Activated T-cell treated with anti-CD3 and anti-CD28 coated beads, Interleukin-2, amount 50 U/mL, for 24 hours (primary cell): ENCODE measurements around the gene MSANTD2.

Experiments
- DNase-seq: peaks from one replicate; pipeline ENCODE4 v3.0.0-alpha.2; 2020
- H3K27ac Mint-ChIP-seq: 2 replicates; pipeline ENCODE4 v1.8.0; 2020; ENCODE audit warnings: mild to moderate bottlenecking, mixed read lengths
- H3K27me3 Mint-ChIP-seq: 2 replicates; pipeline ENCODE4 v1.8.0; 2020; ENCODE audit warnings: mixed read lengths
- H3K36me3 Mint-ChIP-seq: 2 replicates; pipeline ENCODE4 v1.8.0; 2020; ENCODE audit warnings: low read depth, mixed read lengths
- H3K4me1 Mint-ChIP-seq: 2 replicates; pipeline ENCODE4 v1.8.0; 2020; ENCODE audit warnings: low read depth, mixed read lengths
- H3K4me3 Mint-ChIP-seq: 2 replicates; pipeline ENCODE4 v1.8.0; 2020; ENCODE audit warnings: mild to moderate bottlenecking, moderate library complexity, mixed read lengths
- H3K9me3 Mint-ChIP-seq: 2 replicates; pipeline ENCODE4 v1.8.0; 2020; ENCODE audit warnings: mixed read lengths

Gene MSANTD2

GRCh38 chr11:124800226-124800929 lies at the start of gene MSANTD2:
Gene MSANTD2 (minus strand): TSS chr11:124800406. CDS start chr11:124800380, 26 bp downstream.
- DNase-seq, result peak; percentile 90
- Mint-ChIP-seq H3K27me3 (no peaks in the 10 kb centered on the region), H3K4me3 (peak within 1 kb of the TSS; percentile 88), H3K27ac (peak within 1 kb of the TSS; percentile 95), H3K36me3 (peaks cover 12% of the 10 kb centered on the region), H3K9me3 (no peaks in the 10 kb centered on the region), H3K4me1 (peaks cover 39% of the 10 kb centered on the region)

GRCh38 chr11:124846070-124846673 lies 46.0 kb upstream of the MSANTD2 start:
- peaks cover 93% of the 10 kb centered on the region for H3K27me3 Mint-ChIP-seq

GRCh38 chr11:124844664-124845079 lies 44.5 kb upstream of the MSANTD2 start:
- peaks cover 16% of the 10 kb centered on the region for H3K4me1 Mint-ChIP-seq
- H3K9me3 Mint-ChIP-seq, result no peaks in the 10 kb centered on the region
- H3K27me3 Mint-ChIP-seq, result peaks cover 98% of the 10 kb centered on the region
- no peak for DNase-seq
- H3K36me3 Mint-ChIP-seq, result no peaks in the 10 kb centered on the region
- no peak overlapping the region for H3K4me3 Mint-ChIP-seq
- H3K27ac Mint-ChIP-seq, result no peak overlapping the region

More at GRCh38 chr11:124846070-124846673, 46.0 kb upstream of the MSANTD2 start:
- no peak overlapping the region for H3K27ac Mint-ChIP-seq
- H3K4me1 Mint-ChIP-seq, result peaks cover 10% of the 10 kb centered on the region
- no peak overlapping the region for H3K4me3 Mint-ChIP-seq
- DNase-seq, result no peak
- no peaks in the 10 kb centered on the region for H3K36me3 Mint-ChIP-seq
- H3K9me3 Mint-ChIP-seq, result no peaks in the 10 kb centered on the region

GRCh38 chr11:124843616-124843910 lies 43.4 kb upstream of the MSANTD2 start:
- DNase-seq, result no peak
- Mint-ChIP-seq H3K9me3 (no peaks in the 10 kb centered on the region), H3K4me1 (peaks cover 20% of the 10 kb centered on the region), H3K36me3 (no peaks in the 10 kb centered on the region), H3K4me3 (no peak overlapping the region), H3K27me3 (peaks cover 95% of the 10 kb centered on the region), H3K27ac (no peak overlapping the region)

GRCh38 chr11:124842305-124842704 lies 42.1 kb upstream of the MSANTD2 start:
- Mint-ChIP-seq H3K27me3 (peaks cover 95% of the 10 kb centered on the region), H3K4me3 (no peak overlapping the region), H3K27ac (no peak overlapping the region), H3K36me3 (no peaks in the 10 kb centered on the region), H3K9me3 (no peaks in the 10 kb centered on the region), H3K4me1 (peaks cover 21% of the 10 kb centered on the region)
- DNase-seq, result no peak

- Mint-ChIP-seq H3K4me3 (no peak overlapping the region), H3K27me3 (peaks cover 92% of the 10 kb centered on the region), H3K27ac (no peak overlapping the region), H3K9me3 (no peaks in the 10 kb centered on the region), H3K36me3 (no peaks in the 10 kb centered on the region), H3K4me1 (peaks cover 26% of the 10 kb centered on the region)
- DNase-seq, result no peak
Measured at GRCh38 chr11:124841840-124842239, 41.6 kb upstream of the MSANTD2 start.

GRCh38 chr11:124841201-124841600 lies 41.0 kb upstream of the MSANTD2 start:
- Mint-ChIP-seq H3K27me3 (peaks cover 88% of the 10 kb centered on the region), H3K9me3 (no peaks in the 10 kb centered on the region), H3K4me1 (peaks cover 30% of the 10 kb centered on the region), H3K4me3 (no peak overlapping the region), H3K36me3 (no peaks in the 10 kb centered on the region), H3K27ac (no peak overlapping the region)
- DNase-seq, result no peak

- no peaks in the 10 kb centered on the region for H3K9me3 Mint-ChIP-seq
- peaks cover 32% of the 10 kb centered on the region for H3K4me1 Mint-ChIP-seq
- DNase-seq, result no peak
- H3K4me3 Mint-ChIP-seq, result no peak overlapping the region
- peaks cover 85% of the 10 kb centered on the region for H3K27me3 Mint-ChIP-seq
- H3K36me3 Mint-ChIP-seq, result no peaks in the 10 kb centered on the region
- no peak overlapping the region for H3K27ac Mint-ChIP-seq
Measured at GRCh38 chr11:124840666-124841065, 40.5 kb upstream of the MSANTD2 start.

GRCh38 chr11:124839972-124840621 lies 39.9 kb upstream of the MSANTD2 start:
- H3K4me3 Mint-ChIP-seq, result peak overlapping the region; percentile 46

GRCh38 chr11:124839128-124839971 lies 39.1 kb upstream of the MSANTD2 start:
- H3K4me3 Mint-ChIP-seq, result peak overlapping the region; percentile 46
- H3K4me1 Mint-ChIP-seq, result peaks cover 30% of the 10 kb centered on the region

More at GRCh38 chr11:124839972-124840621, 39.9 kb upstream of the MSANTD2 start:
- H3K36me3 Mint-ChIP-seq, result no peaks in the 10 kb centered on the region
- no peak for DNase-seq
- peaks cover 83% of the 10 kb centered on the region for H3K27me3 Mint-ChIP-seq
- no peaks in the 10 kb centered on the region for H3K9me3 Mint-ChIP-seq
- no peak overlapping the region for H3K27ac Mint-ChIP-seq
- peaks cover 32% of the 10 kb centered on the region for H3K4me1 Mint-ChIP-seq

GRCh38 chr11:124838805-124839127 lies 38.6 kb upstream of the MSANTD2 start:
- DNase-seq, result no peak
- H3K9me3 Mint-ChIP-seq, result no peaks in the 10 kb centered on the region
- no peak overlapping the region for H3K27ac Mint-ChIP-seq
- H3K27me3 Mint-ChIP-seq, result peaks cover 80% of the 10 kb centered on the region
- H3K4me3 Mint-ChIP-seq, result peak overlapping the region; percentile 18
- peaks cover 30% of the 10 kb centered on the region for H3K4me1 Mint-ChIP-seq
- no peaks in the 10 kb centered on the region for H3K36me3 Mint-ChIP-seq

More at GRCh38 chr11:124839128-124839971, 39.1 kb upstream of the MSANTD2 start:
- DNase-seq, result no peak
- H3K27ac Mint-ChIP-seq, result no peak overlapping the region
- H3K36me3 Mint-ChIP-seq, result no peaks in the 10 kb centered on the region
- peaks cover 82% of the 10 kb centered on the region for H3K27me3 Mint-ChIP-seq
- H3K9me3 Mint-ChIP-seq, result no peaks in the 10 kb centered on the region

GRCh38 chr11:124837491-124837856 lies 37.3 kb upstream of the MSANTD2 start:
- Mint-ChIP-seq H3K27me3 (peaks cover 76% of the 10 kb centered on the region), H3K4me3 (no peak overlapping the region), H3K36me3 (no peaks in the 10 kb centered on the region), H3K27ac (no peak overlapping the region), H3K4me1 (peaks cover 23% of the 10 kb centered on the region), H3K9me3 (no peaks in the 10 kb centered on the region)
- no peak for DNase-seq

GRCh38 chr11:124835918-124836317 lies 35.7 kb upstream of the MSANTD2 start:
- peaks cover 23% of the 10 kb centered on the region for H3K4me1 Mint-ChIP-seq
- no peaks in the 10 kb centered on the region for H3K36me3 Mint-ChIP-seq
- H3K4me3 Mint-ChIP-seq, result peak overlapping the region; percentile 66
- DNase-seq, result no peak
- H3K27me3 Mint-ChIP-seq, result peaks cover 61% of the 10 kb centered on the region
- H3K9me3 Mint-ChIP-seq, result no peaks in the 10 kb centered on the region
- H3K27ac Mint-ChIP-seq, result peak overlapping the region; percentile 83

GRCh38 chr11:124834526-124835180 lies 34.4 kb upstream of the MSANTD2 start:
- H3K36me3 Mint-ChIP-seq, result no peaks in the 10 kb centered on the region
- H3K27ac Mint-ChIP-seq, result no peak overlapping the region
- peaks cover 16% of the 10 kb centered on the region for H3K4me1 Mint-ChIP-seq
- H3K4me3 Mint-ChIP-seq, result no peak overlapping the region
- no peak for DNase-seq
- peaks cover 49% of the 10 kb centered on the region for H3K27me3 Mint-ChIP-seq
- H3K9me3 Mint-ChIP-seq, result no peaks in the 10 kb centered on the region
